Activated B cell treated with CpG ODN at 0.5 μM for 24 hours (primary cell): ENCODE results near the gene FAM110D. TPM values are rescaled to one million over a fixed set of nuclear protein-coding genes. Genes with fewer than 3 reads are reported as not detected.

Source experiments
- ATAC-seq: fragments of 200-7000 bp; cut with Tn5 transposase; one replicate; pipeline ENCODE4 v1.10.0; 2021; ENCODE audit warnings: low read depth, mild to moderate bottlenecking, moderate library complexity
- CTCF ChIA-PET: fragments of 350-600 bp; sonication (Branson Sonifier 250); formaldehyde crosslinking; loops from one replicate; lab custom pipeline; 2021; ENCODE audit warnings: antibody characterized with exemption; lab: Charles Lee
- POLR2A ChIA-PET: fragments of 350-600 bp; sonication (Branson Sonifier 250); formaldehyde crosslinking; loops from one replicate; lab custom pipeline; 2021; ENCODE audit warnings: antibody characterized with exemption; lab: Charles Lee
- DNase-seq: peaks from one replicate; pipeline ENCODE4 v3.0.0; 2022
- H3K27ac Mint-ChIP-seq: one replicate; pipeline ENCODE4 v1.8.0; 2020; ENCODE audit warnings: mixed read lengths
- H3K27me3 Mint-ChIP-seq: one replicate; pipeline ENCODE4 v1.8.0; 2021; ENCODE audit warnings: mixed read lengths
- H3K36me3 Mint-ChIP-seq: one replicate; pipeline ENCODE4 v1.8.0; 2021; ENCODE audit warnings: low read depth, mixed read lengths
- H3K4me1 Mint-ChIP-seq: one replicate; pipeline ENCODE4 v1.8.0; 2021; ENCODE audit warnings: mixed read lengths
- H3K4me3 Mint-ChIP-seq: one replicate; pipeline ENCODE4 v1.8.0; 2020; ENCODE audit warnings: mild to moderate bottlenecking, mixed read lengths
- H3K9me3 Mint-ChIP-seq: one replicate; pipeline ENCODE4 v1.8.0; 2020; ENCODE audit warnings: mixed read lengths
- intact Hi-C: fragments of 100-400 bp; cut with micrococcal nuclease; formaldehyde crosslinking; loops from one replicate; pipeline ENCODE4 v1.15.1; 2024
- total RNA-seq: library from RNA; stranded (reverse); gene quantifications from 2 replicates; pipeline ENCODE4 v1.2.3, GENCODE V29; 2022
- TF ChIP-seq, protein P1 (sequence below): fragments of 200-600 bp; IDR thresholded peaks from one replicate; pipeline ENCODE4 v1.8.0; 2022; ENCODE audit warnings: antibody characterized with exemption, mild to moderate bottlenecking

Gene FAM110D
- total RNA-seq, 1 donor from 2014 or later = not detected

DNA sequence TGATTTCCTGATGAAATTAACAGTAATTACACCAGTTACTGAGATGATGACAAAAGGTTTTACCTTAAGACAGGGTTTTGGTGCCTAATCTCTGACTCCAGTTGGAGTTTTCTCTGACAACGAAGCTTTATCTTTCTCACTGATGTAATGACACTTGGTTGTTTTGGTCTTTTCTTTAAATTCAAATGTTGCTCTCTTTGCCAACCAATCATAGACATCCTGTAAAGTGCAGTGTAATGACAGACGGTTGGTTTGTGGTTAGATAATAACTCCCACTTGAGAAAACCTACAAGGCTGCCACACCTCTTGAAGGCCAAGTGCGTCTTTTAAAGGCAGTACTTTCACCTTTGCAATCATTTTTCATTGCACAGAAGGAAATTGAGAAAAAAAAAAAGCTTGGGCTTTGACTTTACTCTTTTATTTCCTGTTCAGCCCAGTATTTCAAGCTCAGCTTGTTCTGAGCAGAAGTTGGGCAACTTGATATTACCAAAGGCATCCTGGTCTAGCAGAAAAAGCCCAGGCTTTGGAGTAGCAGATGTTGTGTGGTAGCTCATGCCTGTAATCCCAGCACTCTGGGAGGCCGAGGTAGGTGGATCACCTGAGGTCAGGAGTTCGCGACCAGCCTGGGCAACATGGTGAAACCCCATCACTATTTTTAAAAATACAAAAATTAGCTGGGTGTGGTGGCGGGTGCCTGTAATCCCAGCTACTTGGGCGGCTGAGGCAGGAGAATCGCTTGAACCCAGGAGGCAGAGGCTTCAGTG lies 32.4 kb upstream of the FAM110D start:
- peak; percentile 75 for ATAC-seq
- H3K27ac Mint-ChIP-seq = peak overlapping the region; percentile 30
- peaks cover 6% of the 10 kb centered on the region for H3K27me3 Mint-ChIP-seq
- CTCF ChIA-PET = interaction anchor here (0.6 to 2.4 kb wide), 3 partner anchors 18 to 392 kb away, joined by 3 to 10 read pairs (median 5); no protein-coding TSS in a partner anchor
- peaks cover 18% of the 10 kb centered on the region for H3K4me1 Mint-ChIP-seq
- peaks cover 15% of the 10 kb centered on the region for H3K36me3 Mint-ChIP-seq
- no peak overlapping the region for H3K4me3 Mint-ChIP-seq
- DNase-seq = no peak
- H3K9me3 Mint-ChIP-seq = no peaks in the 10 kb centered on the region
- POLR2A ChIA-PET = no interaction called here
- TF ChIP-seq, protein P1, sequence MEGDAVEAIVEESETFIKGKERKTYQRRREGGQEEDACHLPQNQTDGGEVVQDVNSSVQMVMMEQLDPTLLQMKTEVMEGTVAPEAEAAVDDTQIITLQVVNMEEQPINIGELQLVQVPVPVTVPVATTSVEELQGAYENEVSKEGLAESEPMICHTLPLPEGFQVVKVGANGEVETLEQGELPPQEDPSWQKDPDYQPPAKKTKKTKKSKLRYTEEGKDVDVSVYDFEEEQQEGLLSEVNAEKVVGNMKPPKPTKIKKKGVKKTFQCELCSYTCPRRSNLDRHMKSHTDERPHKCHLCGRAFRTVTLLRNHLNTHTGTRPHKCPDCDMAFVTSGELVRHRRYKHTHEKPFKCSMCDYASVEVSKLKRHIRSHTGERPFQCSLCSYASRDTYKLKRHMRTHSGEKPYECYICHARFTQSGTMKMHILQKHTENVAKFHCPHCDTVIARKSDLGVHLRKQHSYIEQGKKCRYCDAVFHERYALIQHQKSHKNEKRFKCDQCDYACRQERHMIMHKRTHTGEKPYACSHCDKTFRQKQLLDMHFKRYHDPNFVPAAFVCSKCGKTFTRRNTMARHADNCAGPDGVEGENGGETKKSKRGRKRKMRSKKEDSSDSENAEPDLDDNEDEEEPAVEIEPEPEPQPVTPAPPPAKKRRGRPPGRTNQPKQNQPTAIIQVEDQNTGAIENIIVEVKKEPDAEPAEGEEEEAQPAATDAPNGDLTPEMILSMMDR = no peak
- intact Hi-C loops = no loop called here

DNA sequence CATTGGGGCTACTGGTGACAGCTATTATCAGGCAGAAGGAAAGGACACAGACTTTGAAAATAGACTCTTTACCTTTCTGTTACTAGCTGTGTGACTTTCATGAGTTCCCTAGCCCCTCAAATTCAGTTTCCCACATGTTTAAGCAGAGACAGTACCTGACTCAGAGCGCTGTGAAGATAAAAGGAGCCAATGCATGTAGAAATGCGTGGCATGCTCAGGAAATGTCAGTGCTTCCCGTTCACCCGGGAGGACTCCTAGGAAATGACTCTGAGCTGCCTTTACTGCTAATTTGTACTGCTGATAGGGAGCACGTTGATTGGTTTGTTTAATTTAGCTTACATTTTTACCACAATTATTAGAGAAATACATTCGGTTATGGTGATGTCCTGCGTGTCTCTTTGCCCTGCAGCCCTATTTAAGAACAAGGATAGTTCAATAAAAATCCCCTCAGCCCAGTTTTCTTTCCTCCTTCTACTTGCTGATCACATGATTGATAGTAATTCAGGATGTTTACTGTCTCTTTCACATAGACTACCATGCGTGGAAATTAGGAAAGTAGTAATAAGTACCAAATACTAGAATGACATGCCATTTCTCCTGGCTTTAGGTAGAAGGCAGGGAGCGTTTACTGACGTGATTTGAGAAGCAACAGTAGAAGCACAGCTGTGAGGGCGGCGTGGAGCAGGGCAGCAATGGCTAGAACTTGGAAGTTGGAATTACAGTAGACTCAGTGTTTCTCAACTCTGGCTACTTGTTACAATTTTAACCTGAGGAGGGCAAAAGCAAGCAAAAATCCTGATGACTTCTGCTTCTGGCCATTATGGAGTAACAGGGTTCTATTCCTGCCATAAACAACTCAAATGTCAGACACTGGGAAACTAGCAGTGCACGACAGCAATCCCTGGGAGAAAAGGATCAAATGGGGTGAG lies 31.4 kb upstream of the FAM110D start:
- H3K27ac Mint-ChIP-seq = no peak overlapping the region
- CTCF ChIA-PET = interaction anchor here (2.4 kb wide), 1 partner anchor 17 kb away, joined by 10 read pairs; no protein-coding TSS in a partner anchor
- DNase-seq (no peak), ATAC-seq (no peak)
- POLR2A ChIA-PET = interaction anchor here (0.7 kb wide), 1 partner anchor 17 kb away, joined by 3 read pairs; no protein-coding TSS in a partner anchor
- H3K4me1 Mint-ChIP-seq = peaks cover 18% of the 10 kb centered on the region
- H3K36me3 Mint-ChIP-seq = peaks cover 6% of the 10 kb centered on the region
- no peak overlapping the region for H3K4me3 Mint-ChIP-seq
- peaks cover 7% of the 10 kb centered on the region for H3K27me3 Mint-ChIP-seq
- intact Hi-C loops = no loop called here
- H3K9me3 Mint-ChIP-seq = no peaks in the 10 kb centered on the region
- TF ChIP-seq, protein P1 = no peak

DNA sequence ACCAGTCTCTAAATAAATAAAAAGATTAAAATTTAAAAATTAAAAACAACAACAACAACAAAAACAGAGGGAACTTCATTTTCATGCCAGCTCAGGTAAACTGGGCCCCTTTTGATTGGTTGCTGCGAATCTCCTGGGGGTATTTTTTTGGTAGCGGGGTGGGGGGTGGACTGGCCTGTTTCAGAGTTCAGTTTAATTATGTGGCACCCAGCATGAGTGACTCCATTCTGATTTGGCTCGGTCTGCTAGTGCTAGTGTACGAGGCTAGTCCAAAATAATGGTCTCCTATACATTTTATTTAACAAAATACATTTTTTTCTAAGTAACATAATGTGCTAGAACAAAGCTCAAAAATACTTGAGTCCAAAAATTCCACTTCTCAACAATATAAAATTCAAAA lies 29.1 kb upstream of the FAM110D start:
- POLR2A ChIA-PET = interaction anchor here (0.6 kb wide), 1 partner anchor 1905 kb away, joined by 3 read pairs; no protein-coding TSS in a partner anchor
- H3K27me3 Mint-ChIP-seq = peaks cover 7% of the 10 kb centered on the region

DNA sequence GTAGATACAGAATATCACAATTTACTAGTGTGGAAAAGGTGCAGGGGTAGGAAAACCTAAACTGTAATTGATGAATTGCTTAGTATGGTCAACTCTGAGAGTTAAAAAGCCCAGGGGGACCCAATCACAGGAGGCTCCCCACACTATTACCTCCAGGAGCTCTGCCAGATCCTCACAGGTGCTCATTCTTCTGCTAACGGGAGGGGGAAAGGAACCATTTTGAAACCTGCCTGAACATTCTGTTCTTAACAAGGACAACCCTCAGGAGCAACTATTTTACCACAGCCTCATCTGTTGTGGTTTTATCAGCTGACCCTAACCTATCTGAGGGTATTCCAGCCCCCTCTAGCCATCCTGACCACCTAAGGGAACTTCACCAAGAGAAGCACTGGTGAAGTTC lies 28.2 kb upstream of the FAM110D start:
- Mint-ChIP-seq H3K4me3 (no peak overlapping the region), H3K9me3 (no peaks in the 10 kb centered on the region)
- POLR2A ChIA-PET = no interaction called here

More for the DNA sequence above, 29.1 kb upstream of the FAM110D start:
- H3K36me3 Mint-ChIP-seq = peaks cover 2% of the 10 kb centered on the region
- no peak overlapping the region for H3K27ac Mint-ChIP-seq
- peaks cover 18% of the 10 kb centered on the region for H3K4me1 Mint-ChIP-seq
- ATAC-seq = no peak
- TF ChIP-seq, protein P1 = no peak
- no peaks in the 10 kb centered on the region for H3K9me3 Mint-ChIP-seq
- DNase-seq = no peak
- H3K4me3 Mint-ChIP-seq = no peak overlapping the region
- CTCF ChIA-PET = interaction anchor here (1.0 kb wide), 1 partner anchor 14 kb away, joined by 3 read pairs; no protein-coding TSS in a partner anchor
- intact Hi-C loops = no loop called here

More for the DNA sequence above, 28.2 kb upstream of the FAM110D start:
- peaks cover 7% of the 10 kb centered on the region for H3K27me3 Mint-ChIP-seq
- peaks cover 18% of the 10 kb centered on the region for H3K4me1 Mint-ChIP-seq
- TF ChIP-seq, protein P1 = no peak
- H3K27ac Mint-ChIP-seq = no peak overlapping the region
- ATAC-seq (no peak), DNase-seq (no peak)
- H3K36me3 Mint-ChIP-seq = peaks cover 2% of the 10 kb centered on the region
- CTCF ChIA-PET = no interaction called here
- intact Hi-C loops = no loop called here
